ENCODE results near the gene TRPM4.

DNA sequence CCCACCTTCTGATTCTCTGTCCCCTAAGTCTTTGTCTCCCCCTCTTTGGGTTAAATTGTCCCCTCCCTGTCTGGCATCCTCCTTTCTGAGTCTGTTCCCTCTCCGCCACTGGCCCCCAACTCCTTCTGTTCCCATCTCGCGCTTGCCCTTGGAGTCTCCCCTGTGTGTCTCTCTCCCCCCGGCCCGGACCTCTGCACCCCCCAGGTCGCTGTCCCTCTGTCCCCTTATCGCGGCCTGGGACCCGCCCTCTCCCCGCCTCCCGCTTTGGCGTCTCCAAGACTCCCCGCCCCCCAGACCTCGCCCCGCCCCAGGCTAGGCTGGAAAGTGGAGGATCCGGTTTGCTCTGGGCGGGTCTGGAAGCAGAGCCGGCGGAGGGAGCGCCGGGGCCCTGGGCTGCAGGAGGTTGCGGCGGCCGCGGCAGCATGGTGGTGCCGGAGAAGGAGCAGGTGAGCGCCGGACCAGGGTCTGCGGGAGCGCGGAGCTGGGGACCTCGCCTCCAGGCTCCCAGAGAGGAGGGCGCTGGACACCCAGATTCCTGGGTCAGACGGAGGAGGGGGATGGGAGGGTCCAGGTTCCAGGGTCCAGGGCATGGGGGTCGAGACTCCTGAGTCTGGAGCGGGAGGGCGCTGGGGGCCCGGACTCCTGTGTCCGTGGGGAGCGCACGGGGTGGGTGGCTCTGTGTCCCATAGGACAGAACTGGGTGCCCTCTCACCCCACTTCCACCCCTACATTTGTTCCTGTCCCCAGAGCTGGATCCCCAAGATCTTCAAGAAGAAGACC, at the start of gene TRPM4:
- TF ChIP-seq, protein P1, sequence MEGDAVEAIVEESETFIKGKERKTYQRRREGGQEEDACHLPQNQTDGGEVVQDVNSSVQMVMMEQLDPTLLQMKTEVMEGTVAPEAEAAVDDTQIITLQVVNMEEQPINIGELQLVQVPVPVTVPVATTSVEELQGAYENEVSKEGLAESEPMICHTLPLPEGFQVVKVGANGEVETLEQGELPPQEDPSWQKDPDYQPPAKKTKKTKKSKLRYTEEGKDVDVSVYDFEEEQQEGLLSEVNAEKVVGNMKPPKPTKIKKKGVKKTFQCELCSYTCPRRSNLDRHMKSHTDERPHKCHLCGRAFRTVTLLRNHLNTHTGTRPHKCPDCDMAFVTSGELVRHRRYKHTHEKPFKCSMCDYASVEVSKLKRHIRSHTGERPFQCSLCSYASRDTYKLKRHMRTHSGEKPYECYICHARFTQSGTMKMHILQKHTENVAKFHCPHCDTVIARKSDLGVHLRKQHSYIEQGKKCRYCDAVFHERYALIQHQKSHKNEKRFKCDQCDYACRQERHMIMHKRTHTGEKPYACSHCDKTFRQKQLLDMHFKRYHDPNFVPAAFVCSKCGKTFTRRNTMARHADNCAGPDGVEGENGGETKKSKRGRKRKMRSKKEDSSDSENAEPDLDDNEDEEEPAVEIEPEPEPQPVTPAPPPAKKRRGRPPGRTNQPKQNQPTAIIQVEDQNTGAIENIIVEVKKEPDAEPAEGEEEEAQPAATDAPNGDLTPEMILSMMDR (IDR thresholded peaks at IDR 0.05): peak in 1 of 4 experiments; percentile 18
- TF ChIP-seq POLR2A (IDR thresholded peaks at IDR 0.05): peak; percentile 43 to 65
- TF ChIP-seq POLR2AphosphoS5 (IDR thresholded peaks at IDR 0.05): peak; percentile 65
- no peak for TF ChIP-seq EP300 (IDR thresholded peaks at IDR 0.05)

Measured in gastroesophageal sphincter (tissue), 3 donors.